ENCODE results near the gene UBTD1.

DNA sequence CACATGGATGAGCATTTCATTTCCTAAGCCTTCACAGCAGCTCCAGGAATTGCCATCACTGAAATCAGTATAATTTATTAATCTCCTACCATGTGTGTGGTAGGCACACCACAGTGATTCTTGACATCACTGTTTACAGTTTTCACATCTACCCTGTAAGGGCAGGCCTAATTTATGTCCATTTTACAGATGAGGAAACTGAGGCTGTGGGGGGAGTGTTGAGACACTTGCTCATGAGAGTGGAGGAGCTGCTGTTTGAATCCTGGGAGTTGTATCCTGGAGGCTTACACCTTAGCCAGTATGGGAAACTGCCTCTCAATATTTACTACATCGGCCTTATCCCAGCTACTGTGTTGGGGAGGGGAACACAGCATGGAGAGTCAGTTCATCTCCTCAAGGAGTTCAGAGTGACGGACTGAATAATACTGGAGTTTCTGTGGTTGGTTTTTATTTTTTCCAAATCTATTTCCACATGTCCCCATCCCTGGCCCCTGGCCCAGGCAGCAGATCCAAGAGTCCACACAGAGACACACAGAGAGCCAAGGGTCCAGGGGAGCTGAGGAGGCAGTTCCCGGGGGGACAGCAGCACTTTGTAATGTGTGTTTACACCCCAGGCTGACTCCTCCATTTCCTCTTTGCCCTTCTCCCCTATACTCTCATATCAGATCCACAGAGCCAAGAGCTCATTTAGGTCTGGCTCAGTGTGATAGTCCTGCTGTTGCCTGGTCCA, 13.2 kb downstream of the UBTD1 start:
- TF ChIP-seq, protein P1, sequence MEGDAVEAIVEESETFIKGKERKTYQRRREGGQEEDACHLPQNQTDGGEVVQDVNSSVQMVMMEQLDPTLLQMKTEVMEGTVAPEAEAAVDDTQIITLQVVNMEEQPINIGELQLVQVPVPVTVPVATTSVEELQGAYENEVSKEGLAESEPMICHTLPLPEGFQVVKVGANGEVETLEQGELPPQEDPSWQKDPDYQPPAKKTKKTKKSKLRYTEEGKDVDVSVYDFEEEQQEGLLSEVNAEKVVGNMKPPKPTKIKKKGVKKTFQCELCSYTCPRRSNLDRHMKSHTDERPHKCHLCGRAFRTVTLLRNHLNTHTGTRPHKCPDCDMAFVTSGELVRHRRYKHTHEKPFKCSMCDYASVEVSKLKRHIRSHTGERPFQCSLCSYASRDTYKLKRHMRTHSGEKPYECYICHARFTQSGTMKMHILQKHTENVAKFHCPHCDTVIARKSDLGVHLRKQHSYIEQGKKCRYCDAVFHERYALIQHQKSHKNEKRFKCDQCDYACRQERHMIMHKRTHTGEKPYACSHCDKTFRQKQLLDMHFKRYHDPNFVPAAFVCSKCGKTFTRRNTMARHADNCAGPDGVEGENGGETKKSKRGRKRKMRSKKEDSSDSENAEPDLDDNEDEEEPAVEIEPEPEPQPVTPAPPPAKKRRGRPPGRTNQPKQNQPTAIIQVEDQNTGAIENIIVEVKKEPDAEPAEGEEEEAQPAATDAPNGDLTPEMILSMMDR (IDR thresholded peaks at IDR 0.05): no peak
- no peak for TF ChIP-seq POLR2A (IDR thresholded peaks at IDR 0.05)
